ENCODE measurements around the gene PARD6B.

DNA sequence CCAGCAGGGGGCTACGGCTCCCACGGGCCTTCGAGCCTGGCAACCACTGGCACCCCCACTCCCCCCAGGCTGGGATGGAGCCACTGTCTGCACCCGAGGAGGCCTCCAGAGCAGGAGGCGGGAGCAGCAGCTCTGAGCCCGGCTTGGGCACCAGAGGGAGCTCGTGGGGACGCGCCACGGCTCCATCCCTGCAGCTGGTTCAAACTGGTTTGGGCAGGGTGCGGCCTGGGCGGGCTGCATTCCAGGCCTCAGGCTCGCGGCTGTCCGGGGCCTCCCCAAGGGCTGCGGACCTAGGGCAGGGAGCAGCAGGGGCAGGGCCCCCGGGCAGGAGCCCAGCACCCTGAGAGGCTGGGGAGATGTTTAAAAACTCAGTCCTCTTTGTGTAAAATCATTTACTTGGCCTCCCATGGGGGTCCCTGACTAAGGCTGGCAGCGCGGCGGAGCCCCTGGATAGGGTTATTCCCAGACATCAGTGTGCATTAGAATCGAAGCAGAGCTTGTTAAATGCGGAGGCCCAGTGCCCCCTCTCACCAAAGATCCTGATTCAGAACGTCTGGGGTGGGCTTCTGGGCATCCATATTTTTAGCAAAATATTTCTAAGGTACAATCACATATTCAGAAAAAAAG lies 59.4 kb downstream of the PARD6B start:
- TF ChIP-seq GATA2 (IDR thresholded peaks at IDR 0.05; ENCODE audit: low read depth, low read length) (no peak), GATA3 (IDR thresholded peaks at IDR 0.05; ENCODE audit: low read depth, low read length) (no peak)
